ENCODE results near the gene LGALS3BP. TPM values are rescaled to one million over a fixed set of nuclear protein-coding genes. Genes with fewer than 3 reads are reported as not detected.

The LGALS3BP gene
- total RNA-seq, 1 donor from 2014 or later: 373 TPM

- Mint-ChIP-seq H3K36me3 (peaks cover 6% of the 10 kb centered on the region), H3K9me3 (no peaks in the 10 kb centered on the region), H3K4me3 (no peak overlapping the region), H3K4me1 (peaks cover 3% of the 10 kb centered on the region), H3K27me3 (ENCODE audit: low read depth) (no peaks in the 10 kb centered on the region), H3K27ac (no peak overlapping the region)
- no peak for DNase-seq (ENCODE audit: low spot score in 2 of 2, unreplicated experiment in 2 of 2)
- no peak for TF ChIP-seq CTCF (IDR thresholded peaks at IDR 0.05; ENCODE audit: unreplicated experiment)
Observed at GRCh38 chr17:78961571-78961970, 18.2 kb downstream of the LGALS3BP start.

GRCh38 chr17:78960928-78961327 lies 18.8 kb downstream of the LGALS3BP start:
- DNase-seq (ENCODE audit: low spot score in 2 of 2, unreplicated experiment in 2 of 2): no peak
- H3K9me3 Mint-ChIP-seq: no peaks in the 10 kb centered on the region
- H3K27me3 Mint-ChIP-seq (ENCODE audit: low read depth): no peaks in the 10 kb centered on the region
- H3K27ac Mint-ChIP-seq: no peak overlapping the region
- H3K4me3 Mint-ChIP-seq: no peak overlapping the region
- no peak for TF ChIP-seq CTCF (IDR thresholded peaks at IDR 0.05; ENCODE audit: unreplicated experiment)
- peaks cover 4% of the 10 kb centered on the region for H3K4me1 Mint-ChIP-seq
- peaks cover 5% of the 10 kb centered on the region for H3K36me3 Mint-ChIP-seq

DNA sequence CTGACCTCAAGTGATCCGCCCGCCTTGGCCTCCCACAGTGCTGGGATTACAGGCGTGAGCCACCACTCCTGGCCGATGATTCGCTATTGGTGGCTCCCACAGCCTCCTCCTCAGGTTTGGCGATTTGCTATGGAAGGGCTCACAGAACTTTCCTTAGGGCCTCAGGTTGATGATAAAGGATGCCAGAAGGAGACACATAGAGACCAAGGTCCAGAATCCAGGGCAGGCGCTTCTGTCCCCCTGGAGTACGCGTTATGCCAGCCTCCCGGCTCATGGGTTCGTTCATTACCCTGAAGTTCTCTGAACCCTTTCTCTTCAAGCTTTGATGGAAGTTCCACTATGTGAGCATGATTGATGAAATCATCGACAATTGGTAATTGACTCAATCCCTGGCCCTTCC lies 19.9 kb downstream of the LGALS3BP start:
- H3K27me3 Mint-ChIP-seq (ENCODE audit: low read depth): no peaks in the 10 kb centered on the region
- no peak for DNase-seq (ENCODE audit: low spot score in 2 of 2, unreplicated experiment in 2 of 2)
- no peaks in the 10 kb centered on the region for H3K9me3 Mint-ChIP-seq

DNA sequence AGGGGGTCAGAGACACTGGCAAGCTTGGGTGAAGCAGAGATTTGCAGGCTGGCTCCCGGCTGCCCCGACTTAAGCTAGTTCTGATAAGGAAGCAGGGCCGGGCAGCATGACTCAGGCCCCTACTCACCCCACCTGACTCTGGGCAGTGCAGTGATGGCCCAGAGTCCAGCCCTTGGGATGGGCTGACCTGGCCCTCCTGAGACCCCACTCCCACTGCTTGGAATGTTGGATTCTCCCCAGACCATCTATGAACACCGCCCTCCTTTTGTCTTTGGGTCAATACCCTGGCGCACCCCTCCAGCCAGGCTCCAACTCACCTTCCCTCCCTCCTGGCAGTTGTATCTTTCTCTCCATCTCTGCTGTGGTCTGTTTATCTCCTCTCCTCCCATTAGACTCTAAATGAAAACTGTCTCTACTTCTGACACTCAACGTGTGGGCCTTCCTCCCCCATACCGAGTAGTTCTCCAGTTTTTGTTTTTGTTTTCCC lies 21.0 kb downstream of the LGALS3BP start:
- H3K4me3 Mint-ChIP-seq: no peak overlapping the region
- no peak overlapping the region for H3K27ac Mint-ChIP-seq
- DNase-seq (ENCODE audit: low spot score in 2 of 2, unreplicated experiment in 2 of 2): no peak
- H3K9me3 Mint-ChIP-seq: no peaks in the 10 kb centered on the region
- H3K27me3 Mint-ChIP-seq (ENCODE audit: low read depth): no peaks in the 10 kb centered on the region
- TF ChIP-seq CTCF (IDR thresholded peaks at IDR 0.05; ENCODE audit: unreplicated experiment): no peak
- peaks cover 4% of the 10 kb centered on the region for H3K4me1 Mint-ChIP-seq
- H3K36me3 Mint-ChIP-seq: no peaks in the 10 kb centered on the region

More for the DNA sequence above, 19.9 kb downstream of the LGALS3BP start:
- Mint-ChIP-seq H3K4me1 (peaks cover 4% of the 10 kb centered on the region), H3K4me3 (no peak overlapping the region), H3K36me3 (no peaks in the 10 kb centered on the region), H3K27ac (no peak overlapping the region)
- TF ChIP-seq CTCF (IDR thresholded peaks at IDR 0.05; ENCODE audit: unreplicated experiment): no peak

DNA sequence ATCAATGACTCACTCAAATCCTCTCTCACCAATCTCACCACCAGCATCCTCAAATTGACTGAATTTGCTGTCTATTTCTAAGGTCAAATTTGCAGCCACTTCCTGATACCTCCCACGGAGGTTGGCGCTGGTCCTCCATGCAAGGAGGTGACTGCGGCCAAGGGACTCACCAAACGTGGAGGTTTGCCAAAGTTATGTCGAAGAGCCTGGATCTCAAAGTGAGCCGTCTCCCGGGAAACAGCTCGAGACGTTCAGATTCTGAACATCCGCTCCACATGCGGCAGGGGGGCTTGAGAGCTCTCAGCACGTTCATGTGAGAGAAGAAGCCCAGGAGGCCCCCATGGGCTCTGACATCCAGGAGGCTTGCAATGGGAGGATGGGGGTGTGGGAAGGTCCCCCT lies 22.6 kb downstream of the LGALS3BP start:
- Mint-ChIP-seq H3K9me3 (no peaks in the 10 kb centered on the region), H3K4me1 (peaks cover 13% of the 10 kb centered on the region), H3K27me3 (ENCODE audit: low read depth) (no peaks in the 10 kb centered on the region), H3K27ac (no peak overlapping the region), H3K4me3 (no peak overlapping the region), H3K36me3 (no peaks in the 10 kb centered on the region)
- no peak for DNase-seq (ENCODE audit: low spot score in 2 of 2, unreplicated experiment in 2 of 2)
- no peak for TF ChIP-seq CTCF (IDR thresholded peaks at IDR 0.05; ENCODE audit: unreplicated experiment)

GRCh38 chr17:78956254-78956653 lies 23.5 kb downstream of the LGALS3BP start:
- Mint-ChIP-seq H3K27ac (no peak overlapping the region), H3K4me1 (peaks cover 15% of the 10 kb centered on the region), H3K4me3 (no peak overlapping the region), H3K27me3 (ENCODE audit: low read depth) (no peaks in the 10 kb centered on the region), H3K9me3 (peaks cover 1% of the 10 kb centered on the region), H3K36me3 (no peaks in the 10 kb centered on the region)
- no peak for TF ChIP-seq CTCF (IDR thresholded peaks at IDR 0.05; ENCODE audit: unreplicated experiment)
- DNase-seq (ENCODE audit: low spot score in 2 of 2, unreplicated experiment in 2 of 2): no peak
